Measurements from ENCODE around the gene TEDDM1. TPM values are rescaled to one million over a fixed set of nuclear protein-coding genes. Genes with fewer than 3 reads are reported as not detected.

The TEDDM1 gene
- total and polyA plus RNA-seq, 4 donors: 0.08 TPM; not detected in 3

DNA sequence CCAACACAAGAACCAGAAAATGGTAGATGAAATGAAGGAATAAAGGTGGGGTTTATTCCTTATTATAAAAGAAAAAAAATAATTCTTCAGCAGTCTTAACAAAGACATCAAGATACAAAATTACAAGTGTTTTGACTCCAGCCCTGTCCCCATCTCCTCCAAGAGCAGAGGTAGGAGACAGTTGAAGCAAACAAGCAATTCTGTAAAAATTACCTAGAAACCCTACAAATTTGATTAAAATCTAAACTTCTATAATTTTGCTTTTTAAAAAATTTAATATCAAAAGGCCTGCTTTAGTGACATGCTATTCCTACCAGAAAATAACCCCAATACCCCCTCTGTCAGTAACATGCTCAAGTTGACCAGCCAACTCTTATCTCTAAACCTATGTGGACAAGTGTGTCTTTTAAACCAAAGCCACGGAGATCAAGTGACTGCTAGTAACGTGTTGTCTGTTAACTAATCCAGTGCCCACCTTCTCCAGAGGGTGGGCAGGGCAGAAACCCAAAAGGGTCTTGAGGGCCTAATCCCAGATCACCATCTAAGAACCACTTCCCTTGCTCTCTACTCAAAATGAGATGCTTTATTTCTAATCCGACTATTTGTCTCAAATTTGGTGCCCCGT lies 17.3 kb downstream of the TEDDM1 start:
- Histone ChIP-seq H3K27ac (ENCODE audit: low read depth in 1 of 2, low read length in 2 of 2) (no peak overlapping the region), H3K9ac (ENCODE audit: low read depth in 1 of 2, low read length in 2 of 2) (no peak overlapping the region), H3K4me3 (ENCODE audit: low read depth in 1 of 3, low read length in 3 of 3) (no peak overlapping the region), H3K27me3 (ENCODE audit: control insufficient read depth in 4 of 4, insufficient read depth in 4 of 4, low read length in 3 of 4) (no peaks in the 10 kb centered on the region), H3K4me1 (ENCODE audit: control insufficient read depth in 4 of 4, insufficient read depth in 4 of 4, low read length in 3 of 4) (peaks cover 0 to 22% (median 4%) of the 10 kb centered on the region in 4 donors), H3K36me3 (ENCODE audit: control insufficient read depth in 4 of 4, insufficient read depth in 3 of 4, low read depth in 1 of 4, low read length in 3 of 4) (peaks cover 5 to 64% (median 55%) of the 10 kb centered on the region in 4 donors), H3K9me3 (ENCODE audit: control insufficient read depth in 4 of 4, low read length in 3 of 4) (no peaks in the 10 kb centered on the region)
- WGBS: 88% methylated on average over 4 of the region's 4 CpGs
- TF ChIP-seq EGR1 (IDR thresholded peaks at IDR 0.05; ENCODE audit: low read depth in 2 of 2): no peak
- no peak for TF ChIP-seq REST (IDR thresholded peaks at IDR 0.05)
- no peak for TF ChIP-seq CTCF (IDR thresholded peaks at IDR 0.05; ENCODE audit: low read depth, low read length, missing input control)
- TF ChIP-seq NR2F2 (IDR thresholded peaks at IDR 0.05): no peak
- TF ChIP-seq, protein P1, sequence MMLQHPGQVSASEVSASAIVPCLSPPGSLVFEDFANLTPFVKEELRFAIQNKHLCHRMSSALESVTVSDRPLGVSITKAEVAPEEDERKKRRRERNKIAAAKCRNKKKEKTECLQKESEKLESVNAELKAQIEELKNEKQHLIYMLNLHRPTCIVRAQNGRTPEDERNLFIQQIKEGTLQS (IDR thresholded peaks at IDR 0.05): no peak
- no peak for TF ChIP-seq RXRA (IDR thresholded peaks at IDR 0.05)
- TF ChIP-seq FOXA2 (IDR thresholded peaks at IDR 0.05): no peak
- TF ChIP-seq FOXA1 (IDR thresholded peaks at IDR 0.05): no peak
- TF ChIP-seq HNF4A (conservative IDR thresholded peaks at IDR 0.05): no peak
- no peak for TF ChIP-seq TAF1 (conservative IDR thresholded peaks at IDR 0.05)
- DNase-seq (ENCODE audit: low spot score): no peak

- TF ChIP-seq YY1 (IDR thresholded peaks at IDR 0.05) (no peak), RAD21 (IDR thresholded peaks at IDR 0.05) (no peak), MAX (IDR thresholded peaks at IDR 0.05) (no peak), JUND (IDR thresholded peaks at IDR 0.05) (no peak), TAF1 (conservative IDR thresholded peaks at IDR 0.05) (no peak)
- TF ChIP-seq, protein P2, sequence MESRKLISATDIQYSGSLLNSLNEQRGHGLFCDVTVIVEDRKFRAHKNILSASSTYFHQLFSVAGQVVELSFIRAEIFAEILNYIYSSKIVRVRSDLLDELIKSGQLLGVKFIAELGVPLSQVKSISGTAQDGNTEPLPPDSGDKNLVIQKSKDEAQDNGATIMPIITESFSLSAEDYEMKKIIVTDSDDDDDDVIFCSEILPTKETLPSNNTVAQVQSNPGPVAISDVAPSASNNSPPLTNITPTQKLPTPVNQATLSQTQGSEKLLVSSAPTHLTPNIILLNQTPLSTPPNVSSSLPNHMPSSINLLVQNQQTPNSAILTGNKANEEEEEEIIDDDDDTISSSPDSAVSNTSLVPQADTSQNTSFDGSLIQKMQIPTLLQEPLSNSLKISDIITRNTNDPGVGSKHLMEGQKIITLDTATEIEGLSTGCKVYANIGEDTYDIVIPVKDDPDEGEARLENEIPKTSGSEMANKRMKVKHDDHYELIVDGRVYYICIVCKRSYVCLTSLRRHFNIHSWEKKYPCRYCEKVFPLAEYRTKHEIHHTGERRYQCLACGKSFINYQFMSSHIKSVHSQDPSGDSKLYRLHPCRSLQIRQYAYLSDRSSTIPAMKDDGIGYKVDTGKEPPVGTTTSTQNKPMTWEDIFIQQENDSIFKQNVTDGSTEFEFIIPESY (IDR thresholded peaks at IDR 0.05): no peak
- TF ChIP-seq, protein P1 (IDR thresholded peaks at IDR 0.05): no peak
- Histone ChIP-seq H3K27me3 (ENCODE audit: control insufficient read depth in 4 of 4, insufficient read depth in 4 of 4, low read length in 3 of 4) (no peaks in the 10 kb centered on the region), H3K9me3 (ENCODE audit: control insufficient read depth in 4 of 4, low read length in 3 of 4) (no peaks in the 10 kb centered on the region), H3K4me3 (ENCODE audit: low read depth in 1 of 3, low read length in 3 of 3) (no peak overlapping the region), H3K4me1 (ENCODE audit: control insufficient read depth in 4 of 4, insufficient read depth in 4 of 4, low read length in 3 of 4) (peaks cover 0 to 15% (median 2%) of the 10 kb centered on the region in 4 donors), H3K27ac (ENCODE audit: low read depth in 1 of 2, low read length in 2 of 2) (no peak overlapping the region), H3K36me3 (ENCODE audit: control insufficient read depth in 4 of 4, insufficient read depth in 3 of 4, low read depth in 1 of 4, low read length in 3 of 4) (peaks cover 5 to 55% (median 46%) of the 10 kb centered on the region in 4 donors), H3K9ac (ENCODE audit: low read depth in 1 of 2, low read length in 2 of 2) (no peak overlapping the region)
- 80% methylated on average over 9 of the region's 9 CpGs for WGBS
- DNase-seq (ENCODE audit: low spot score): no peak
Measured at GRCh38 chr1:182381962-182382819, 18.3 kb downstream of the TEDDM1 start.
